ENCODE results near the gene GOLGA1. TPM values are rescaled to one million over a fixed set of nuclear protein-coding genes. Genes with fewer than 3 reads are reported as not detected.

GOLGA1 gene
- total RNA-seq, 2 experiments from 2014 or later = 20.9 to 21.6 TPM

DNA sequence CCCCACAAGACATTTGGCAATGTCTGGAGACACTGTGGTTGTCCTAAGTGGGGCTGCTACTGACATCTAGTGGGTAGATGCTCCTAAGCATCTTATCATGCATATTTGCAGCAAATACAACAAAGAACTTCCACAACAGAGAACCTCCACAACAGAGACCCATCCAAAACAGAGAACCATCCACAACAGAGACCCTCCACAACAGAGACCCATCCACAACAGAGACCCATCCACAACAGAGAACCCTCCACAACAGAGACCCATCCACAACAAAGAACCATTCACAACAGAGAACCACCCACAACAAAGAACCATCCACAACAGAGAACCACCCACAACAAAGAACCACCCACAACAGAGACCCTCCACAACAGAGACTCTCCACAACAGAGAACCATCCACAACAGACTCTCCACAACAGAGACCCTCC lies 46.1 kb downstream of the GOLGA1 start:
- peak; percentile 84 for ATAC-seq
- POLR2A ChIA-PET = interaction anchor here (0.7 to 2.4 kb wide), 3 partner anchors 13 to 448 kb away, joined by 3 to 6 read pairs (median 5); no protein-coding TSS in a partner anchor
- Mint-ChIP-seq H3K27me3 (peaks cover 2% of the 10 kb centered on the region), H3K4me3 (no peak overlapping the region), H3K9me3 (no peaks in the 10 kb centered on the region), H3K4me1 (ENCODE audit: low read depth) (peaks cover 7% of the 10 kb centered on the region), H3K27ac (no peak overlapping the region), H3K36me3 (ENCODE audit: low read depth) (peaks cover 71% of the 10 kb centered on the region)
- TF ChIP-seq, protein P1, sequence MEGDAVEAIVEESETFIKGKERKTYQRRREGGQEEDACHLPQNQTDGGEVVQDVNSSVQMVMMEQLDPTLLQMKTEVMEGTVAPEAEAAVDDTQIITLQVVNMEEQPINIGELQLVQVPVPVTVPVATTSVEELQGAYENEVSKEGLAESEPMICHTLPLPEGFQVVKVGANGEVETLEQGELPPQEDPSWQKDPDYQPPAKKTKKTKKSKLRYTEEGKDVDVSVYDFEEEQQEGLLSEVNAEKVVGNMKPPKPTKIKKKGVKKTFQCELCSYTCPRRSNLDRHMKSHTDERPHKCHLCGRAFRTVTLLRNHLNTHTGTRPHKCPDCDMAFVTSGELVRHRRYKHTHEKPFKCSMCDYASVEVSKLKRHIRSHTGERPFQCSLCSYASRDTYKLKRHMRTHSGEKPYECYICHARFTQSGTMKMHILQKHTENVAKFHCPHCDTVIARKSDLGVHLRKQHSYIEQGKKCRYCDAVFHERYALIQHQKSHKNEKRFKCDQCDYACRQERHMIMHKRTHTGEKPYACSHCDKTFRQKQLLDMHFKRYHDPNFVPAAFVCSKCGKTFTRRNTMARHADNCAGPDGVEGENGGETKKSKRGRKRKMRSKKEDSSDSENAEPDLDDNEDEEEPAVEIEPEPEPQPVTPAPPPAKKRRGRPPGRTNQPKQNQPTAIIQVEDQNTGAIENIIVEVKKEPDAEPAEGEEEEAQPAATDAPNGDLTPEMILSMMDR (IDR thresholded peaks at IDR 0.05) = peak; percentile 28
- CTCF ChIA-PET = interaction anchor here (0.9 to 2.6 kb wide), 9 partner anchors 17 to 120 kb away, joined by 3 to 18 read pairs (median 6); partner anchors contain the start of genes ARPC5L, OLFML2A and WDR38
- DNase-seq = peak; percentile 58
- intact Hi-C loops (cut with micrococcal nuclease) = no loop called here

- Mint-ChIP-seq H3K4me3 (no peak overlapping the region), H3K27ac (no peak overlapping the region), H3K27me3 (peaks cover 2% of the 10 kb centered on the region), H3K9me3 (no peaks in the 10 kb centered on the region), H3K36me3 (ENCODE audit: low read depth) (peaks cover 71% of the 10 kb centered on the region), H3K4me1 (ENCODE audit: low read depth) (peaks cover 7% of the 10 kb centered on the region)
- ATAC-seq = no peak
- CTCF ChIA-PET = interaction anchor here (0.9 to 2.6 kb wide), 11 partner anchors 11 to 128 kb away, joined by 3 to 18 read pairs (median 5); partner anchors contain the start of genes ARPC5L, OLFML2A and WDR38
- POLR2A ChIA-PET = interaction anchor here (0.7 to 2.4 kb wide), 3 partner anchors 14 to 448 kb away, joined by 3 to 6 read pairs (median 5); no protein-coding TSS in a partner anchor
- TF ChIP-seq, protein P1 (IDR thresholded peaks at IDR 0.05) = no peak
- intact Hi-C loops (cut with micrococcal nuclease) = no loop called here
- DNase-seq = no peak
These were observed 46.7 kb downstream of the GOLGA1 start for GRCh38 chr9:124894035-124894740.

DNA sequence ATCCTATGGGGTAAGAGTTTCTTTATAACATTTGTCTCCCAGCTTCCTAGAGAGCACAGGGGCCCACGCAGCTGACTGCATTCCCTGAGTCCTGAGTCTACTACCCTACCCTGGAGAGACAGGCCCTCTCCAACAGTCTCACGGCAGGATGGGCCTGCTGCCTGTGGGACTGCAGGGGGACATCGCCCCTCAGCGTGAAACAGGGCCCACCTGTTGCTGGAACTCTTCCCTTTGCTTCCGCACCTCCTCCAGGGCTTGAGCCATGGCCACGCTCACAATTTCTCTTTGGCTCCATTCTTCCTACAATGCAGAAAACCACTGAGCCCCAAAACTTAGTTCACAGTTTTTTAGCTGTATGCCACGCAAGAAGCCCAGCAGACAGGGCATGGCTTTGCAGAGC lies 50.7 kb downstream of the GOLGA1 start:
- Mint-ChIP-seq H3K4me1 (ENCODE audit: low read depth) (peaks cover 6% of the 10 kb centered on the region), H3K27ac (no peak overlapping the region)
- CTCF ChIA-PET = interaction anchor here (1.0 kb wide), 1 partner anchor 38 kb away, joined by 3 read pairs; no protein-coding TSS in a partner anchor

GRCh38 chr9:124889006-124889405 lies 51.9 kb downstream of the GOLGA1 start:
- DNase-seq (no peak), ATAC-seq (no peak)
- TF ChIP-seq, protein P1 (IDR thresholded peaks at IDR 0.05) = no peak
- intact Hi-C loops (cut with micrococcal nuclease) = no loop called here
- Mint-ChIP-seq H3K36me3 (ENCODE audit: low read depth) (peaks cover 70% of the 10 kb centered on the region), H3K4me1 (ENCODE audit: low read depth) (no peaks in the 10 kb centered on the region), H3K9me3 (no peaks in the 10 kb centered on the region), H3K27ac (no peak overlapping the region), H3K27me3 (peaks cover 2% of the 10 kb centered on the region), H3K4me3 (no peak overlapping the region)
- CTCF ChIA-PET = no interaction called here
- POLR2A ChIA-PET = interaction anchor here (0.6 to 1.2 kb wide), 3 partner anchors 9 to 1386 kb away, joined by 3 read pairs; no protein-coding TSS in a partner anchor

More for the DNA sequence above, 50.7 kb downstream of the GOLGA1 start:
- no peaks in the 10 kb centered on the region for H3K9me3 Mint-ChIP-seq
- TF ChIP-seq, protein P1 (IDR thresholded peaks at IDR 0.05) = no peak
- POLR2A ChIA-PET = interaction anchor here (0.6 to 1.3 kb wide), 6 partner anchors 10 to 28 kb away, joined by 3 to 5 read pairs (median 4); no protein-coding TSS in a partner anchor
- H3K4me3 Mint-ChIP-seq = no peak overlapping the region
- peaks cover 2% of the 10 kb centered on the region for H3K27me3 Mint-ChIP-seq
- peaks cover 76% of the 10 kb centered on the region for H3K36me3 Mint-ChIP-seq (ENCODE audit: low read depth)
- DNase-seq = no peak
- intact Hi-C loops (cut with micrococcal nuclease) = no loop called here
- ATAC-seq = no peak

GRCh38 chr9:124887832-124888231 lies 53.1 kb downstream of the GOLGA1 start:
- Mint-ChIP-seq H3K27me3 (peaks cover 2% of the 10 kb centered on the region), H3K36me3 (ENCODE audit: low read depth) (peaks cover 60% of the 10 kb centered on the region), H3K9me3 (no peaks in the 10 kb centered on the region), H3K4me1 (ENCODE audit: low read depth) (no peaks in the 10 kb centered on the region), H3K4me3 (no peak overlapping the region), H3K27ac (no peak overlapping the region)
- ATAC-seq (no peak), DNase-seq (no peak)
- TF ChIP-seq, protein P1 (IDR thresholded peaks at IDR 0.05) = no peak
- CTCF ChIA-PET = no interaction called here
- intact Hi-C loops (cut with micrococcal nuclease) = no loop called here
- POLR2A ChIA-PET = no interaction called here

All from activated CD8-positive, alpha-beta T cell treated with anti-CD3 and anti-CD28 coated beads for 36 hours (primary cell).